Upper lobe of left lung (tissue), 4 donors: Measurements from ENCODE around the gene GFRA1.

Experiments used
- CTCF ChIP-seq, 6 experiments: fragments of 450-650 bp in 4 of 6; fragments of 200-600 bp in 2 of 6; sonication (generic) in 2 of 6; IDR thresholded peaks; one replicate each; pipeline ENCODE4 v1.5.1; 2016 to 2019; ENCODE audit warnings: antibody characterized with exemption in 6 of 6
- POLR2A ChIP-seq, 4 donors: fragments of 450-650 bp; IDR thresholded peaks; one replicate each; pipeline ENCODE4 v1.5.1; 2016 to 2017; ENCODE audit warnings: antibody characterized with exemption in 4 of 4, mild to moderate bottlenecking in 2 of 4

GRCh38 chr10:116246263-116246662, 26.7 kb downstream of the GFRA1 start:
- TF ChIP-seq CTCF (IDR thresholded peaks at IDR 0.05): no peak
- TF ChIP-seq POLR2A (IDR thresholded peaks at IDR 0.05): no peak
